Measurements from ENCODE around the gene CLDN24.

CLDN24 gene

GRCh38 chr4:183322326-183322725, at the start of gene CLDN24:
Gene CLDN24 (minus strand): TSS chr4:183322426. CDS start chr4:183322426, 0 bp downstream.
- no peak for DNase-seq (ENCODE audit: low read depth in 2 of 2)

- DNase-seq (ENCODE audit: low read depth in 2 of 2), result no peak
These were observed 48.6 kb upstream of the CLDN24 start for GRCh38 chr4:183370786-183371185.

GRCh38 chr4:183369073-183369472, 46.8 kb upstream of the CLDN24 start:
- no peak for DNase-seq (ENCODE audit: low read depth in 2 of 2)

GRCh38 chr4:183366206-183366835, 44.1 kb upstream of the CLDN24 start:
- DNase-seq (ENCODE audit: low read depth in 2 of 2), result no peak

- DNase-seq (ENCODE audit: low read depth in 2 of 2), result no peak
These were observed 41.8 kb upstream of the CLDN24 start for GRCh38 chr4:183364025-183364424.

GRCh38 chr4:183362916-183363542, 40.8 kb upstream of the CLDN24 start:
- no peak for DNase-seq (ENCODE audit: low read depth in 2 of 2)

- DNase-seq (ENCODE audit: low read depth in 2 of 2), result no peak
These were observed 39.8 kb upstream of the CLDN24 start for GRCh38 chr4:183362036-183362435.

- no peak for DNase-seq (ENCODE audit: low read depth in 2 of 2)
These were observed 38.1 kb upstream of the CLDN24 start for GRCh38 chr4:183360161-183360919.

- no peak for DNase-seq (ENCODE audit: low read depth in 2 of 2)
These were observed 36.1 kb upstream of the CLDN24 start for GRCh38 chr4:183358215-183358755.

GRCh38 chr4:183356931-183357675, 34.9 kb upstream of the CLDN24 start:
- DNase-seq (ENCODE audit: low read depth in 2 of 2), result no peak

GRCh38 chr4:183356173-183356830, 34.1 kb upstream of the CLDN24 start:
- DNase-seq (ENCODE audit: low read depth in 2 of 2), result no peak

- DNase-seq (ENCODE audit: low read depth in 2 of 2), result no peak
These were observed 33.2 kb upstream of the CLDN24 start for GRCh38 chr4:183355405-183355804.

GRCh38 chr4:183354219-183354618, 32.0 kb upstream of the CLDN24 start:
- no peak for DNase-seq (ENCODE audit: low read depth in 2 of 2)

GRCh38 chr4:183353557-183353956, 31.3 kb upstream of the CLDN24 start:
- no peak for DNase-seq (ENCODE audit: low read depth in 2 of 2)

GRCh38 chr4:183352546-183352945, 30.3 kb upstream of the CLDN24 start:
- no peak for DNase-seq (ENCODE audit: low read depth in 2 of 2)

- DNase-seq (ENCODE audit: low read depth in 2 of 2), result no peak
These were observed 28.3 kb upstream of the CLDN24 start for GRCh38 chr4:183350317-183351071.

GRCh38 chr4:183349673-183350072, 27.4 kb upstream of the CLDN24 start:
- DNase-seq (ENCODE audit: low read depth in 2 of 2), result no peak

GRCh38 chr4:183348706-183349659, 26.8 kb upstream of the CLDN24 start:
- DNase-seq (ENCODE audit: low read depth in 2 of 2), result no peak

GRCh38 chr4:183348136-183348535, 25.9 kb upstream of the CLDN24 start:
- DNase-seq (ENCODE audit: low read depth in 2 of 2), result no peak
